Right atrium auricular region (tissue), 2 donors: Measurements from ENCODE around the gene FGD5. TPM values are rescaled to one million over a fixed set of nuclear protein-coding genes. Genes with fewer than 3 reads are reported as not detected.

Experiments used
- DNase-seq: peaks from one replicate; pipeline ENCODE4 v3.0.0-alpha.2; 2019; ENCODE audit warnings: low spot score
- H3K27ac ChIP-seq, 2 donors: fragments of 200-600 bp; sonication (generic); 1 replicate in 1 of 2; 2 replicates in 1 of 2; pipeline ENCODE4 v1.5.1; 2016 to 2019
- H3K27me3 ChIP-seq, 2 donors: fragments of 200-600 bp; sonication (generic); one replicate each; pipeline versions ENCODE4 v1.5.1 to v1.6.0; 2017 to 2019
- H3K36me3 ChIP-seq: fragments of 200-600 bp; sonication (generic); one replicate; pipeline ENCODE4 v1.5.1; 2016
- H3K4me1 ChIP-seq, 2 donors: fragments of 200-600 bp; sonication (generic); one replicate each; pipeline versions ENCODE4 v1.5.1 to v1.6.0; 2017 to 2019
- H3K4me3 ChIP-seq, 2 donors: fragments of 200-600 bp; sonication (generic); 1 replicate in 1 of 2; 2 replicates in 1 of 2; pipeline ENCODE4 v1.5.1; 2017 to 2019; ENCODE audit warnings: mild to moderate bottlenecking in 1 of 2, moderate library complexity in 1 of 2
- H3K9me3 ChIP-seq, 2 donors: fragments of 200-600 bp; sonication (generic); one replicate each; pipeline ENCODE4 v1.5.1; 2019
- CTCF ChIP-seq, 2 donors: fragments of 200-600 bp; sonication (generic); IDR thresholded peaks; one replicate each; pipeline ENCODE4 v1.5.1; 2019; ENCODE audit warnings: antibody characterized with exemption in 2 of 2
- total RNA-seq, 2 donors: library from RNA; depleted of rRNA; stranded (reverse); fragments of >200 nt; gene quantifications; one replicate each; pipeline ENCODE4 v1.1.0, GENCODE V29; 2016

The FGD5 gene
- total RNA-seq, 2 donors from 2014 or later, result 9.6 to 18.8 TPM

DNA sequence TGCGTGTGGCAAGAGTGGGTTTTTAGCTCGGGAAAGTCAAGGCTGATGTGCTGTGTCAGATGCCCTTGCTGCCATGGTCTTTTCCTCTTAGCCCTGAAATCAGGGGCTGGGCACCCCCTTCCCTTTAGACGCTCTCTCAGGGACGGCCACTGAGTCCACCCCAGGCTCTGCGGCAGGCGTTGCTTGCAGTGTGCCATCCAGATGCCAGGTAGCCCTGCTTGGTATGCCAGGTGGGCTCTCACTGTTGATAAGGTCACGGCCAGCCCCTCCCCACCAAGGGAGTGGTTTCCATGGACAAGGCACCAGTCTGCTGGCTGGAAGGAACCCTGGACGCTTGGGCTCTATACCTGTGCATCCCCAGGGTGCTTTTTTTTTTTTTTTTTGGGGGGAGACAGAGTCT, 24.6 kb downstream of the FGD5 start:
- H3K4me1 ChIP-seq, result peaks cover 0 to 62% of the 10 kb centered on the region in 2 donors
- H3K27ac ChIP-seq, result no peak overlapping the region
- H3K27me3 ChIP-seq, result no peaks in the 10 kb centered on the region
- no peak overlapping the region for H3K4me3 ChIP-seq
- H3K36me3 ChIP-seq, result no peaks in the 10 kb centered on the region
- DNase-seq, result no peak
- no peaks in the 10 kb centered on the region for H3K9me3 ChIP-seq
- TF ChIP-seq CTCF (IDR thresholded peaks at IDR 0.05), result no peak

DNA sequence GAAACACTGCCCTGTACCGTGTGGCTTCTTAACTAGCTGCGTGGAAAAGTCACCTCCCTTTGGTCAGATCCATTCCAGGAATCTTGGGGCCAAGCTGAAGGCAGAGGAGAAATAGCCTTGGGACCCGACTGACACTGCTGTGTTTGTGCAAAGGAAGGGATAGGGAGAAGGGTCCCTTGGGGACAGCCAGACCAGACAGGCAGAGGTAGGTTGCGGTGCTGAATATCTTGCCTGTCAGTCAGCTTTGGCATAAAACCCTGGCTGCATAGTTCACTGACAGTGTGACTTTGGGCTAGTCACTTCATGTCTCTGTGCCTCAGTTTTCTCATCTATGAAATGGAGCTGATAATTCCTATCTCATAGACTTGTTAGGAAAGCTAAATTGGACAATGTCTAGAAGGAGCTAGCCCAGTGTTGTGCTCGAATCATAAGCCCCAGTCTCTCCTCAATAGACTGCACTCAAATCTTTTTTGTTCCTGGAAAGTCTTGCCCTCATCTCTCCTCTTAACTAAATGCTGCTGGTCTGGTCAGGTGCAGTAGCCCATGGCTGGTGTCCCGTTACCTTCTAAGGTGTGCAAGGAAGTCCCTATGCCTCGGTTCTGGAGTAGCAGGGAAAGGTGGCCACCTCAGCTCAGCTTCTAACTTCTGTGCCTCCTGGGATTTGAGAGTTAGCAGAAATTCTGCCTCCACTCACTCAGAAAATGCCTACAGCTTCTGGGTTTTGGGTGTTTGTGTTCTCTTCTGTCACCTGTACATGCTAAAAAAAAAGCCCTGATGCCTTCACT, 25.8 kb downstream of the FGD5 start:
- TF ChIP-seq CTCF (IDR thresholded peaks at IDR 0.05), result no peak
- peaks cover 0 to 65% of the 10 kb centered on the region in 2 donors for H3K4me1 ChIP-seq
- no peak overlapping the region for H3K27ac ChIP-seq
- no peaks in the 10 kb centered on the region for H3K36me3 ChIP-seq
- H3K9me3 ChIP-seq, result no peaks in the 10 kb centered on the region
- no peaks in the 10 kb centered on the region for H3K27me3 ChIP-seq
- H3K4me3 ChIP-seq, result no peak overlapping the region
- DNase-seq, result no peak

GRCh38 chr3:14845180-14845579, 26.4 kb downstream of the FGD5 start:
- H3K27me3 ChIP-seq, result no peaks in the 10 kb centered on the region
- TF ChIP-seq CTCF (IDR thresholded peaks at IDR 0.05), result no peak
- no peak overlapping the region for H3K27ac ChIP-seq
- no peaks in the 10 kb centered on the region for H3K36me3 ChIP-seq
- H3K4me3 ChIP-seq, result no peak overlapping the region
- no peaks in the 10 kb centered on the region for H3K9me3 ChIP-seq
- no peak for DNase-seq
- H3K4me1 ChIP-seq, result peaks cover 0 to 71% of the 10 kb centered on the region in 2 donors

GRCh38 chr3:14845826-14846225, 27.1 kb downstream of the FGD5 start:
- no peak overlapping the region for H3K27ac ChIP-seq

DNA sequence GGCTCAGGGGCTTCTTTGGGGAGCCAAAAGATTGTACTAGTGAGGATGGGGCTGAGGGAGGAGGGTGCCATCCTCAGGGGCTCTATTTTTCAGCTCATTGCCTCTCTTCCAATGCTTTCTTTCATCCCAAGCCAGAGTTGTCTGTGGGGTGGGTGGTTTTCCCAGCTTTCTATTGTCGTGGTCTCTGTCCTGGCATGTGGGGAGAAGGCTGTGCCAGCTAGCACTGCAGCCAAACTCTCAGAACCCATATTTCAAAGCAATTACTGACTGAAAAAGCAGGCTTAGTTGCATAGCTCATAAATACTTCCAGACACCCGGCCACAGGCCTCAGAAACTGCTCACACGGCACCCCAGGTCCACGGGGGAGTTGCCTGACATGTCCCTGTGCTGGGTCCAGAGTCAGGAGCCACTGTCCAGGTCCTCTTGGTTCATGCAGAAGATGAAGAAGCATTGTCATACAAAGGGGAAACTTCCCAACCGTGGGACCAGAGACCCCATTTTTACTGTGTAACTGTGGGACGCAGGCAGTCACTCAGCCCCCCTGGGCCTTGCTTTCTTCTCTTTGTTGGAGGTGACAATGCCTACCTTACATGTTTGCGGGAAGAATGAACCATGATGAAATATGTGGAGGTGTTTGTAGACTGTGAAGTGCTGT, 27.6 kb downstream of the FGD5 start:
- no peak for TF ChIP-seq CTCF (IDR thresholded peaks at IDR 0.05)
- H3K36me3 ChIP-seq, result no peaks in the 10 kb centered on the region
- no peak overlapping the region for H3K27ac ChIP-seq
- no peaks in the 10 kb centered on the region for H3K9me3 ChIP-seq
- no peak overlapping the region for H3K4me3 ChIP-seq
- no peaks in the 10 kb centered on the region for H3K27me3 ChIP-seq
- peaks cover 0 to 73% of the 10 kb centered on the region in 2 donors for H3K4me1 ChIP-seq
- no peak for DNase-seq

More at GRCh38 chr3:14845826-14846225, 27.1 kb downstream of the FGD5 start:
- no peak for DNase-seq
- Histone ChIP-seq H3K36me3 (no peaks in the 10 kb centered on the region), H3K9me3 (no peaks in the 10 kb centered on the region), H3K4me1 (peaks cover 0 to 77% of the 10 kb centered on the region in 2 donors), H3K4me3 (no peak overlapping the region), H3K27me3 (no peaks in the 10 kb centered on the region)
- TF ChIP-seq CTCF (IDR thresholded peaks at IDR 0.05), result no peak
